Right renal cortex interstitium (tissue), 3 donors: Measurements from ENCODE around the gene UBR3. TPM values are rescaled to one million over a fixed set of nuclear protein-coding genes. Genes with fewer than 3 reads are reported as not detected.
"Not testable (repeated sequence)": the region's sequence is repeated elsewhere in the genome, so short reads cannot be mapped to it uniquely, and the experiment has no call there.

ENCODE experiments used
- DNase-seq, 3 donors: peaks; one replicate each; pipeline ENCODE4 v3.0.0-alpha.2; 2013; ENCODE audit warnings: low read depth in 3 of 3, low spot score in 2 of 3
- polyA plus RNA-seq, 3 donors: library from polyadenylated mRNA; unstranded; fragments of 120-200 nt; gene quantifications; one replicate each; pipeline ENCODE4 v1.2.1, GENCODE V29; 2013; ENCODE audit not compliant: insufficient read length in 3 of 3

The UBR3 gene
- polyA plus RNA-seq, 3 donors, result 37.3 to 40.5 (median 39.5) TPM

GRCh38 chr2:170090229-170090628 is 263.0 kb downstream of the UBR3 start:
- no peak for DNase-seq

DNA sequence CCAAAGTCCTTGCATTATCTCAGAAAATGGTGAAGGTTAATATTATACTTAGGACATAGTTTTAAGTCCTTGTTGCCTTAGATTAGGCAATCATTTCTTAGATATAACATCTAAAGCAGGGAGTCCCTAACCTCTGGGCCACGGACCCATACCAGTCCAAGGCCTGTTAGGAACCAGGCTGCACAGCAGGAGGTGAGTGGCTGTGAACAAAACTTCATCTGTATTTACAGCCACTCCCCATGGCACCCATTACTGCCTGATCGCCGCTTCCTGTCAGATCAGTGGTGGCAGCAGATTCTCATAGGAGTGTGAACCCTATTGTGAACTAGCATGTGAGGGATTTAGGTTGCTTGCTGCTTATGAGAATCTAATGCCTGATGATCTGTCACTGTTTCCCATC is 264.2 kb downstream of the UBR3 start:
- DNase-seq, result no peak

- DNase-seq, result no peak
Measured at GRCh38 chr2:170092436-170093060, 265.3 kb downstream of the UBR3 start.

- DNase-seq, result no peak
Measured at GRCh38 chr2:170095380-170095779, 268.1 kb downstream of the UBR3 start.

DNA sequence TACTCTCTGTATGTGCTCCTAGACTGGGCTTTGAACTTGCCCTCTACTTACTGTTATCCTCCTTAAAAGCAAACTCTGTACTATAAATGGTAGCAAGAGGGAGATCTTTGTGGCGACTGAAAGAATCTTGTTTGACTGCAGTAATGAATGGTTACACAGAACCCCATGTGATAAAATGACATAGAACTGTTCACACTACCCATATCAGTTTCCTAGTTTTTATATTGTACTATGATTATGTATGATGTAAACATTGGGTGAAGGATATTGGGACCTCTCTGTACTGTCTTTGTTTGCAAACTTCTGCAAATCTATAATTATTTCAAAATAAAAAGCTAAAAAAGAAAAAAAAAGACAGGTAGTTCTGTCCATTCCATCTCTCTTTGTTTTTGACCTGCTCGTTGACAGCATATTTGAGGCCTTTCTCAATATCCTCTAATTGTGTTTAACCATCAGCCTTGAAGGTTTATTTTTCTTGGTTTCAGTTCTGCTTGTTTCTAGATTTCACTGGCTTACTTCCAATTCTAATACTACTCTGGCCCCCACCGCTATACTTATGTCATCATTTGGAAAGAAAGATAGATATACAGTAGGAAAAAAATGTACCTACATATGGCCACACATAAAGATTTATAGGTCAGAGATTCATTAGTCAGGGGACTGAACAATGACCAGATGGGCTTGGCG is 271.5 kb downstream of the UBR3 start:
- no peak for DNase-seq

DNA sequence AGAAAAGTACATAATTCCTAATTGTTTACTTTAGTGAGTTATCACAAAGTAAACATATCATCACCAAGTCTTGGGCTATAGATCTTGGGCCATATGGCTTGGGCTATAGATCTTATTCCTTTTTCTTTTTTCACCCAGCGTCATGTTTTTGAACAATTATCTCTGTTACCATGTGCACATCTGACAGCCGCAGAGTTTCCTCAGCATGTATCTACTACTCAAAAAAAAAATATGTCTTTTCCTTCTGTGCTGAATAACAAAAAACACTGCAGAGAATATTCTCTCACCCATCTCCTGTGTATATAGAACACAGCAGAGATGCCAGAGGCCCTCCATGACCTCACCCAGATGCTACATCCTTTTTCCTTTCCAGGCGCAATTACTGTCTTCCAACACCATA is 274.5 kb downstream of the UBR3 start:
- DNase-seq, result no peak

GRCh38 chr2:170106102-170106840 is 279.0 kb downstream of the UBR3 start:
- DNase-seq, result no peak

GRCh38 chr2:170113168-170113894 is 286.1 kb downstream of the UBR3 start:
- no peak for DNase-seq

DNA sequence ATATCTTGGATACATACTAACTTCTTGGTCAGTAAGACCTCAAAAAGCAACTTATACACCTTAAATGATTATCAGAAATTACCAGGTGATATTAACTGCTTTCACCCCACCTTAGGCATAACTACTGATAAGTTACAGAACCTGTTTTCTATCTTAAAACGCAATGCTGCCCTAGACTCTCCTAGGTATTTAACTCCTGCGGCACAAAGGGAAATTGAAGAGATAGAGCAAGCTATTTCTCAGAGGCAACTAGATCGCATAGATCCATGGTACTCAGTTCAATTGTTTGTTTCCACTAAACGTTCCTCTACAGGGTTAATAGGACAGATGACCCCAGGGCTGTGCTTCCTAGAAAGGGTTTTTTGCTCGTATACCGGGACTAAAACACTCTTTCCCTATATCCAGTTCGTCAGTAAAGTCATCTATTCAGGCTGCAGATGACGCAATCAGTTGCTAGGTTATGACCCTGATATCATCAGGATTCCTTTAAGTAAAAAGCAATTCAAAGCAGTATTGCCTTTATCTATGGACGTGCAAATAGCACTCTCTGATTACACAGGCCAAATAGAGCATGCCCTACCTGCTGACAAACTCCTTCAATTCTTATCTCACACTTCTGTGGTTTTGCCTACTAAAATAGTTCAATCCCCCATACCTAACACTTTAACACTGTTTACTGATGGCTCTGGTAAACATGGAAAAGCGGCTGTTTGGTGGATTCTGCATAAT is 288.4 kb downstream of the UBR3 start:
- DNase-seq, result no peak

DNA sequence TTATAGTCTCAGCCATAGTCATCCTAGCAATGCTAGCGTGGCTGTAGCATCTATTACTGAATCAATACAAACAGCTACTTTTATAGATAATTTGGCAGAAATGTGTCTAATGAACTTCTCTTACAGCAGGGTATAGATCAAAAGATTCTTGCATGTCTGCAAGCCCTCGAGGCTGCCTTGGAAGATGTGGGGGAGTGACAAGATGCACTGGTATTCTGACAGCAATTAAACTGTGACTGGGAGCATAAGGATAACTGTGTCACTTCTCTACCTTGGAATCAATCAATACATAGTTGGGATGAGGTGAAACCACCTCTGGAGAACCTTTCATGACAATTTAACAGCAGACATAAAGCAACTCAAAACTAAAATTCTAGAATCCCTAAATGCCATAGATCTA is 291.4 kb downstream of the UBR3 start:
- no peak for DNase-seq

GRCh38 chr2:170119326-170119725 is 292.1 kb downstream of the UBR3 start:
- DNase-seq, result not testable (repeated sequence)

DNA sequence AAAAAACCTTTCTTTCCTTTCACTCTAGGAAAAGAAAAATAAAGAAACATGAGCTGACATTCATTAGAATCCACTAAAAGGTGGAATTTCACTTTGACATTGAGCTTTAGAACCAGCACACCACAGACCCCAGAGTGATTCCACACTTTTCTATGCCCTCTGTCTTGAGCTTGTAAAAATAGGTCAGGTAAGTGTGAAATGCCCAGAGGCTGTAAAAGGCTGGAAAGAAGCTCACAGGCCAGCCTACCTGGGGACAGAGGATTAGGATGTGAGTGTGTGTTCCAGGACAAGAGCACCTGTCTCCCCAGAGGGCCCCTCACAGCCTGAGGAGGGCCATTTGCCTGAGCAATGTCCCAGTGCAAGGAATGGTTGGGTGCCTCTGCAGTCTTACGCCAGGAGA is 294.4 kb downstream of the UBR3 start:
- DNase-seq, result no peak

- no peak for DNase-seq
Measured at GRCh38 chr2:170122883-170123547, 295.8 kb downstream of the UBR3 start.

- DNase-seq, result no peak
Measured at GRCh38 chr2:170123593-170123992, 296.3 kb downstream of the UBR3 start.

DNA sequence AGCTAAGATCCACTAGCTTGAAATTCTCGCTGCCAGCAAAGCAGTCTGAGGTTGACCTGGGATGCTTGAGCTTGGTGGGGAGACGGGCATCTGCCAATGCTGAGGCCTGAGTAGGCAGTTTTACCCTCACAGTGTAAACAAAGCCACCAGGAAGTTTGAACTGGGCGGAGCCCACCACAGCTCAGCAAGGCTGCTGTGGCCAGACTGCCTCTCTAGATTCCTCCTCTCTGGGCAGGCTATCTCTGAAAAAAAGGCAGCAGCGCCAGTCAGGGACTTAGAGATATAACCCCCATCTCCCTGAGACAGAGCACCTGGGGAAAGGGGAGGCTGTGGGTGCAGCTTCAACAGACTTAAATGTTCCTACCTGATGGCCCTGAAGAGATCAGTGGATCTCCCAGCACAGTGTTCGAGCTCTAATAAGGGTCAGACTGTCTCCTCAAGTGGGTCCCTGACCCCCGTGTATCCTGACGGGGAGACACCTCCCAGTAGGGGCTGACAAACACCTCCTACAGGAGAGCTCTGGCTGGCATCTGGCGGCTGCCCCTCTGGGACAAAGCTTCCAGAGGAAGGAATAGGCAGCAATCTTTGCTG is 299.0 kb downstream of the UBR3 start:
- not testable (repeated sequence) for DNase-seq

Other genes starting within 250 kb of the UBR3 start
- gene PPIG, start 243.1 kb upstream of the UBR3 start, polyA plus RNA-seq, result 100 to 1,000 TPM; 104 to 129 (median 114) TPM
- 1 to 10 TPM; 1.2 to 3.4 (median 2.4) TPM for gene CFAP210, start 133.0 kb upstream of the UBR3 start, polyA plus RNA-seq
- 10 to 100 TPM; 11.5 to 12.6 (median 11.6) TPM for gene PHOSPHO2, start 133.0 kb upstream of the UBR3 start, polyA plus RNA-seq
- gene KLHL23, start 93.6 kb upstream of the UBR3 start, polyA plus RNA-seq, result 10 to 100 TPM; 35.9 to 40.3 (median 36.8) TPM
- 100 to 1,000 TPM; 215 to 217 (median 216) TPM for gene SSB, start 28.6 kb upstream of the UBR3 start, polyA plus RNA-seq
- gene METTL5, start 2.5 kb upstream of the UBR3 start, polyA plus RNA-seq, result 10 to 100 TPM; 48.4 to 54.6 (median 51.1) TPM